Right renal pelvis (tissue), 4 donors: ENCODE measurements around the gene SLC25A53. TPM values are rescaled to one million over a fixed set of nuclear protein-coding genes. Genes with fewer than 3 reads are reported as not detected.

Source experiments
- DNase-seq, 4 donors: peaks; one replicate each; pipeline ENCODE4 v3.0.0-alpha.2; 2013; ENCODE audit warnings: low read depth in 4 of 4, low spot score in 3 of 4, missing footprints in 1 of 4
- polyA plus RNA-seq, 4 donors: library from polyadenylated mRNA; unstranded; fragments of 120-200 nt; gene quantifications; one replicate each; pipeline ENCODE4 v1.2.1, GENCODE V29; 2013; ENCODE audit not compliant: insufficient read length in 4 of 4

The SLC25A53 gene
- 10 to 100 TPM in 1 of 4 donors, 1 to 10 TPM in 3; 8.3 to 12.0 (median 9.4) TPM for polyA plus RNA-seq

- DNase-seq: peak; percentile 59 to 72 (median 65)
These were observed at the start of gene SLC25A53 for GRCh38 chrX:104156630-104157529. Gene SLC25A53, minus strand, starts transcription at chrX:104157009. Its CDS starts 51,752 bp downstream, at chrX:104105257.

GRCh38 chrX:104205548-104205947 lies 48.7 kb upstream of the SLC25A53 start:
- no peak for DNase-seq

GRCh38 chrX:104195489-104196084 lies 38.8 kb upstream of the SLC25A53 start:
- peak in 1 of 4 donors; percentile 3 for DNase-seq

DNA sequence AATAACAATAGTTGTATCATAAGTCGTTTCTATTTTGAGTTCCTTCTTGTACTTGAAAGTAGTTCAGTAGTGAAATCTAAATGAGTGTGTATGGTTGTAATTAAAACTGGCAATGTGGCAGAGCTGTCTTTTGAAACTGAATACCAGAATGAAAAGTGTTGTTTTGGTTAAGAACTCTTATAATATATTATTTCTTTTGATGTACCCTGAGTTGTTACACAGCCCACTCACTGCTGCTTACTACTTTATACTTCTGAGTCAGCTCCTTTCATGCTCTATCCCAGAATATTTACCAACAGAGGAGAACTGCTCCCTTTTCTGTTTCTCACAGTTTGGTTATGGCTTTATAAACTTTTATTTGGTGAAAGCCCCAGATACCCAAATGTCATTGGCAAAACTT lies 38.2 kb upstream of the SLC25A53 start:
- DNase-seq: no peak

GRCh38 chrX:104193485-104193884 lies 36.7 kb upstream of the SLC25A53 start:
- no peak for DNase-seq

- DNase-seq: no peak
These were observed 33.0 kb upstream of the SLC25A53 start for GRCh38 chrX:104189837-104190236.

DNA sequence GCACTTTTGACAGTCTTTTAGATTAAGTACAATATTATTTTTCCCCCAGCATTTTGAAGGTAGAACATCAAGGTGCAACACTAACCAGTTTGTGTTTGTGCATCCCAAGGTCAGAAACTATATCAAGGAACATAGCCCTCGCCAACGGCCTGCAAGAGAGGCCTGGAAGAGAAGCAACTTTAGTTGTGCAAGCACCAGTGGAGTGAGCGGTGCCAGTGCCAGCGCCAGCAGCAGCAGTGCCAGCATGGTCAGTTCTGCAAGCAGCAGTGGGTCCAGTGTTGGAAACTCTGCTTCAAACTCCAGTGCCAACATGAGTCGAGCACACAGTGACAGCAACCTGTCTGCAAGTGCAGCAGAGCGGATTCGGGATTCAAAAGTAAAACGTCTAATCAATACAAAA lies 31.1 kb upstream of the SLC25A53 start:
- no peak for DNase-seq

GRCh38 chrX:104183685-104184084 lies 26.9 kb upstream of the SLC25A53 start:
- DNase-seq: no peak

- DNase-seq: no peak
These were observed 17.0 kb upstream of the SLC25A53 start for GRCh38 chrX:104173841-104174240.

DNA sequence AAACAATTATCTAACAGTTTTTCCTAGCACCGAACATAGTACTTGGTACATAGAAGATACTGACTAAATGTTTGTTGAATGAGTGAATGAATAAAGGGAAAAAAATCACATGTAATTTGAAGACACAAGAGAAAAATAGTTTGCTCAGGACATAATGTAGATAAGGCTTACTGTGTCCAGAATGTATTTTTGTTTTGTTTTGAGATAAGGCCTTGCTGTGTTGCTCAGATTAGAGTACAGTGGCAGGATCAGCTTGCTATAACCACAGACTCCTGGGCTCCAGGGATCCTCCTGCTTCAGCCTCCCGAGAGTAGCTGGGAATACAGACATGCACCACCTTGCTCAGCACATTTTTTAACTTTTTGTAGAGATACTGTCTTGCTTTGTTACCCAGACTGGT lies 16.0 kb upstream of the SLC25A53 start:
- DNase-seq: no peak

DNA sequence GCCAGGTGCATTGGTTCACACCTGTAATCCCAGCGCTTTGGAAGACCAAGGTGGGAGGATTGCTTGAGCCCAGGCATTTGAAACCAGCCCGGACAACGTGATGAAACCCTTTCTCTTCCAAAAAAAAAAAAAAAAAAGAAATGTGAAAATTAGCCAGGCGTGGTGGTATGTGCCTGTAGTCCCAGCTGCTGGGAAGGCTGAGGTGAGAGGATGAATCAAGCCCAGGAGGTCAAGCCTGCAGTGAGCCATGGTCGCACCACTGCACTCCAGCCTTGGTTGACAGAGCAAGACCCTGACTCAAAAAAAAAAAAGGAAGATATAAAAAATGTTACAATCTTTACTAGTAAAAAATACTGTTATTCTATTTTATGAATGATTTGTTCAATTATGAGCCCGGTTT lies 15.3 kb upstream of the SLC25A53 start:
- no peak for DNase-seq

GRCh38 chrX:104168127-104168526 lies 11.3 kb upstream of the SLC25A53 start:
- no peak for DNase-seq

- DNase-seq: peak in 1 of 4 donors; percentile 21
These were observed 10.1 kb upstream of the SLC25A53 start for GRCh38 chrX:104166735-104167436.

GRCh38 chrX:104165894-104166734 lies 9.3 kb upstream of the SLC25A53 start, which contains the start of gene FAM199X:
Gene FAM199X, plus strand, starts transcription at chrX:104166453. Its CDS starts 333 bp downstream, at chrX:104166786.
- peak in 3 of 4 donors; percentile 44 to 50 (median 49) for DNase-seq

GRCh38 chrX:104151037-104151436 lies 5.8 kb downstream of the SLC25A53 start:
- no peak for DNase-seq

- DNase-seq: no peak
These were observed 15.6 kb downstream of the SLC25A53 start for GRCh38 chrX:104141087-104141760.

DNA sequence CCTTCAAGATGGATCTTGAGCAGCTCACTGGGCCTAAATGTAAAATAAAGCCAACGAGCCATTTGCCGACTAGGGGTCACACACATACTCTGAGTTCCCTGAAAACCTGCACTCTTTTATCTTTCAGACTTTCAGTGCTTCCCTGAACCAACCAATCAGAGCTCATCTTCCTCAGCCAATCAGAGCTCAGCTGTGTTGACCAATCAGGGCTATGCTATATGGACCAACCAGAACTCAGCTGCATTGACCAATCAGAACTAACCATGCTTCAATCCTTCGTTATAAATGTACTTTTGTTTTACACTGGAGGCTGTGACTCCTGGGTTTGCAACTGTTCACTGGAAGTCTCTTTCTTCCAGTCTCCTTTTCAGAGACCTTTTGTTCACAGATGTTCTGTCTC lies 19.3 kb downstream of the SLC25A53 start:
- DNase-seq: no peak

DNA sequence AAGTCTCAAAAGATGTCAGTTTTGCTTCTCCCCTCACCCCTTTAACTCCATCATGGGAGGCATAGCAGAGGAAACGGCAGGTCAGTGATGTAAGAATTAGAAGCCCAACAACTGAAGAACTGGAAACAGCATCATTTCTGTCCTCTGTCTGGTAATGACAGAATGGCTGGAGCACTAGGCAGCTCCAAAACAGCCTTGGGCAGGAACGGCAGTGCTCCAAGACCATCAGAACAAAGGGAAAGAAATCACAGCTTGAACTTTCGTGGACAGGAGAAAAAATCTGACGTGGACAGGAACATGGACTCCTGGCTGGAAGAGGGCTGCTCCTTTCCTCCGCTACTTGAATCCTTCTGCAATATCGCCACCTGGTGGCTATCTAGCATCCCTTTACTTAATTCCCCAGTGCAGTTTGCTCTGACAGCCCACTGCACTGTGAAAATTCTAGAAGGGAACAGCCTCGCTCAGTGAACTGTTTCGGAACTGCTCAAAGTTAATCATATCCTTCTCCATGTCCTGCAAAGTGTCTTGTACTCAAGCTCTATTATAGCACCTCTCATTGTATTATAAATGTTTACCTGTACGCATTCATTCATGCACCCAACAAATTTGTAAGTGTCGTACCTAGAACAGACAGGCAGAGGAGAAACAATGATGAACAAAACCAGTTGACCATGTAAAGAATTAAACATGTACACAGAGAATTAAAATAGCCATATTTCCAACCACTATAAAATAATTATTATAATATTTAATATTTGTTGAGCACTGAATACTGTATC lies 20.4 kb downstream of the SLC25A53 start:
- DNase-seq: peak in 3 of 4 donors; percentile 65 to 78 (median 70)

DNA sequence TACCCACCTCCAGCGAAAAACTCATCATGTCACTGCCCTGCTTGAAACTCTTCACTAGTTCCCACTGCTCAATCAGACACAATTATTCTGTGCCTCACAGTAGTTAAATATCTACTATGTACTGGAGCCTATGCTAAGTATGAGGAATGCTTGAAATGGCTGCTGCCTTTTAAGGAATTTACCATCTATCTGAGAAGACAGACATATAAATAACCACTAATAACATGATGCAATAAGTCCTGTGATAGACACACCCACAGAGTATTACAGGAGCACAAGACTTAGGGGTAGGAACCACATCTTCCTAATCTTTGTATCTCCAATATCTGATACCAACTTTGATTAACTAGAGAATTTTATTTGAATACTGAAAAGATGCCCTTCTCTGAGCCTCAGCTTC lies 21.1 kb downstream of the SLC25A53 start:
- DNase-seq: no peak
